A549 (cell line): ENCODE results near the gene C2orf66. TPM values are rescaled to one million over a fixed set of nuclear protein-coding genes. Genes with fewer than 3 reads are reported as not detected.

Experiments used
- ATAC-seq, 2 experiments: fragments of 200-7000 bp in 1 of 2; fragments of >200 bp in 1 of 2; cut with Nextera tagmentation in 1 of 2; cut with Tn5 transposase in 1 of 2; 3 replicates each; pipeline versions ENCODE4 v1.8.0 to v1.9.1; 2018 to 2020; ENCODE audit warnings: mild to moderate bottlenecking in 1 of 2, moderate library complexity in 1 of 2
- CTCF ChIA-PET: fragments of 300-600 bp; sonication (Branson Sonifier 250); formaldehyde crosslinking; extraction: SDS; loops from one replicate; lab custom pipeline; 2021; ENCODE audit warnings: antibody characterized with exemption, inconsistent platforms; lab: Yijun Ruan, JAX
- POLR2A ChIA-PET: fragments of 350-600 bp; formaldehyde crosslinking; extraction: SDS; loops from one replicate; lab custom pipeline; 2021; ENCODE audit warnings: antibody characterized with exemption, inconsistent platforms; lab: Yijun Ruan, JAX
- DNase-seq, 2 experiments: peaks; one replicate each; pipeline versions ENCODE4 v3.0.0 to v3.0.0-alpha.2; 2011 to 2016; ENCODE audit warnings: low read depth in 1 of 2, low spot score in 1 of 2
- FAIRE-seq: peaks from 2 replicates; lab custom pipeline; 2011; peaks lifted over from hg19 to GRCh38; lab: Jason Lieb, UNC
- H3K27ac ChIP-seq, 2 experiments: fragments of >200 bp; sonication (Bioruptor Twin); formaldehyde crosslinking; 3 replicates each; pipeline ENCODE4 v1.5.1; 2016 to 2017
- H3K4me1 ChIP-seq: fragments of >200 bp; sonication (Bioruptor Twin); formaldehyde crosslinking; 3 replicates; pipeline ENCODE4 v1.6.1; 2016
- H3K4me2 ChIP-seq: fragments of >200 bp; sonication (Bioruptor Twin); formaldehyde crosslinking; 3 replicates; pipeline ENCODE4 v1.6.1; 2016
- H3K4me3 ChIP-seq: fragments of >200 bp; sonication (Bioruptor Twin); formaldehyde crosslinking; 3 replicates; pipeline ENCODE4 v1.5.1; 2016
- H3K9me3 ChIP-seq: fragments of >200 bp; sonication (Bioruptor Twin); formaldehyde crosslinking; 3 replicates; pipeline ENCODE4 v1.6.1; 2016
- ATOH8 ChIP-seq: fragments of 250-450 bp; sonication (Bioruptor Pico); IDR thresholded peaks from 2 replicates; pipeline ENCODE4 v1.5.0; 2020; ENCODE audit warnings: low read depth, mild to moderate bottlenecking, moderate library complexity
- BCL3 ChIP-seq: fragments of >200 bp; sonication (Bioruptor Twin); formaldehyde crosslinking; IDR thresholded peaks from 3 replicates; pipeline ENCODE4 v1.6.1; 2016
- CEBPB ChIP-seq, 2 experiments: fragments of >200 bp in 1 of 2; sonication (Bioruptor Twin) in 1 of 2; formaldehyde crosslinking in 1 of 2; IDR thresholded peaks; 2 replicates each; pipeline ENCODE4 v1.6.1; 2012 to 2016
- E2F6 ChIP-seq: IDR thresholded peaks from 2 replicates; pipeline ENCODE4 v1.6.1; 2012; ENCODE audit warnings: low read depth, borderline replicate concordance
- EP300 ChIP-seq, 2 experiments: fragments of >200 bp; sonication (Bioruptor Twin); formaldehyde crosslinking; IDR thresholded peaks; 2 replicates in 1 of 2; 3 replicates in 1 of 2; pipeline ENCODE4 v1.6.1; 2016 to 2017
- FOXS1 ChIP-seq: fragments of 250-450 bp; sonication (Bioruptor Pico); IDR thresholded peaks from 2 replicates; pipeline ENCODE4 v1.5.0; 2020; ENCODE audit warnings: mild to moderate bottlenecking, moderate library complexity
- HDAC2 ChIP-seq: fragments of 200-600 bp; sonication (generic); IDR thresholded peaks from 2 replicates; pipeline ENCODE4 v1.6.1; 2016
- HOXA7 ChIP-seq: fragments of 250-450 bp; sonication (Bioruptor Pico); IDR thresholded peaks from 2 replicates; pipeline ENCODE4 v1.5.0; 2020; ENCODE audit warnings: mild to moderate bottlenecking, moderate library complexity
- JUN ChIP-seq, 2 experiments: fragments of >200 bp; sonication (Bioruptor Twin); formaldehyde crosslinking; IDR thresholded peaks; 2 replicates in 1 of 2; 3 replicates in 1 of 2; pipeline ENCODE4 v1.6.1; 2016 to 2017
- JUNB ChIP-seq: fragments of >200 bp; sonication (Bioruptor Twin); formaldehyde crosslinking; IDR thresholded peaks from 2 replicates; pipeline ENCODE4 v1.6.1; 2016
- MAFK ChIP-seq: fragments of 450-650 bp; IDR thresholded peaks from 2 replicates; pipeline ENCODE4 v1.6.1; 2014; ENCODE audit not compliant: partially characterized antibody
- MAZ ChIP-seq: fragments of 150-350 bp; IDR thresholded peaks from 2 replicates; pipeline ENCODE4 v1.6.1; 2014; ENCODE audit warnings: antibody characterized with exemption, low read depth, low read length, borderline replicate concordance
- MYC ChIP-seq: IDR thresholded peaks from 2 replicates; pipeline ENCODE4 v1.6.1; 2012; ENCODE audit warnings: mild to moderate bottlenecking, inconsistent platforms, low read length, improper control_type of control experiment, borderline replicate concordance
- NPAS2 ChIP-seq: fragments of 250-450 bp; sonication (Bioruptor Pico); IDR thresholded peaks from 2 replicates; pipeline ENCODE4 v1.8.0; 2022; ENCODE audit warnings: mild to moderate bottlenecking, moderate library complexity, borderline replicate concordance
- PHF8 ChIP-seq: fragments of 200-600 bp; sonication (generic); IDR thresholded peaks from 2 replicates; pipeline ENCODE4 v1.6.1; 2016; ENCODE audit warnings: low read depth, mild to moderate bottlenecking, antibody characterized with exemption, moderate library complexity, borderline replicate concordance
- RAD21 ChIP-seq, 2 experiments: fragments of >200 bp in 1 of 2; sonication (Bioruptor Twin) in 1 of 2; formaldehyde crosslinking in 1 of 2; IDR thresholded peaks in 1 of 2; conservative IDR thresholded peaks in 1 of 2; 2 replicates in 1 of 2; 3 replicates in 1 of 2; pipeline ENCODE4 v1.6.1; 2012 to 2018; ENCODE audit warnings: inconsistent platforms in 1 of 2
- RARB ChIP-seq: fragments of 250-450 bp; sonication (Bioruptor Pico); IDR thresholded peaks from 2 replicates; pipeline ENCODE4 v1.8.0; 2021; ENCODE audit warnings: mild to moderate bottlenecking, moderate library complexity
- RCOR1 ChIP-seq: fragments of 150-350 bp; IDR thresholded peaks from 2 replicates; pipeline ENCODE4 v1.6.1; 2014; ENCODE audit warnings: antibody characterized with exemption, low read length, low read depth
- SMC3 ChIP-seq: fragments of >200 bp; sonication (Bioruptor Twin); formaldehyde crosslinking; IDR thresholded peaks from 3 replicates; pipeline ENCODE4 v1.6.1; 2018; ENCODE audit warnings: inconsistent platforms
- USF2 ChIP-seq: fragments of 450-650 bp; IDR thresholded peaks from 2 replicates; pipeline ENCODE4 v1.6.1; 2014; ENCODE audit warnings: antibody characterized with exemption
- WGBS: methylation state at CpG from one replicate; pipeline ENCODE4 v1.1.6; 2017; ENCODE audit errors: missing lambda C conversion rate; 5-methylcytosine and 5-hydroxymethylcytosine counted together
- polyA plus RNA-seq, 4 experiments: library from polyadenylated mRNA; depleted of rRNA in 3 of 4; stranded (reverse); fragments of >200 nt; fragmentation: RNase III in 1 of 4; extraction: RNeasy Plus Mini Kit Qiagen cat#74134 plus additional on column Dnase treatment in 1 of 4; gene quantifications; 2 replicates in 3 of 4; 3 replicates in 1 of 4; pipeline ENCODE4 v1.2.3, GENCODE V29; 2011 to 2017
- TF ChIP-seq, protein P1 (sequence below): fragments of 150-350 bp; IDR thresholded peaks from 2 replicates; pipeline ENCODE4 v1.6.1; 2014; ENCODE audit warnings: low read depth, mild to moderate bottlenecking, low read length
- TF ChIP-seq, protein P2 (sequence below): IDR thresholded peaks from 2 replicates; pipeline ENCODE4 v1.6.1; 2012
- TF ChIP-seq, protein P3 (sequence below): fragments of 200-600 bp; sonication (generic); IDR thresholded peaks from 2 replicates; pipeline ENCODE4 v1.6.1; 2016; ENCODE audit warnings: antibody characterized with exemption, mild to moderate bottlenecking, moderate library complexity

The C2orf66 gene
- polyA plus RNA-seq, 2 of the 4 experiments (the other 2 are of a cell fraction), result 0.08 to 0.28 TPM

GRCh38 chr2:196839574-196839973, 30.4 kb upstream of the C2orf66 start:
- 97% methylated on average over 2 of the region's 2 CpGs for WGBS
- H3K27ac ChIP-seq, result no peak overlapping the region
- ChIA-PET CTCF (interaction anchor here (1.5 kb wide), 1 partner anchor 10 kb away, joined by 4 read pairs; no protein-coding TSS in a partner anchor), POLR2A (no interaction called here)
- FAIRE-seq (no peak), ATAC-seq (no peak), DNase-seq (no peak)
- H3K4me2 ChIP-seq, result no peak overlapping the region
- peaks cover 10% of the 10 kb centered on the region; the same call in 2 of the 3 replicates for H3K4me1 ChIP-seq
- no peak overlapping the region for H3K4me3 ChIP-seq
- no peaks in the 10 kb centered on the region for H3K9me3 ChIP-seq
- no peak for TF ChIP-seq SMC3
- TF ChIP-seq, protein P1, sequence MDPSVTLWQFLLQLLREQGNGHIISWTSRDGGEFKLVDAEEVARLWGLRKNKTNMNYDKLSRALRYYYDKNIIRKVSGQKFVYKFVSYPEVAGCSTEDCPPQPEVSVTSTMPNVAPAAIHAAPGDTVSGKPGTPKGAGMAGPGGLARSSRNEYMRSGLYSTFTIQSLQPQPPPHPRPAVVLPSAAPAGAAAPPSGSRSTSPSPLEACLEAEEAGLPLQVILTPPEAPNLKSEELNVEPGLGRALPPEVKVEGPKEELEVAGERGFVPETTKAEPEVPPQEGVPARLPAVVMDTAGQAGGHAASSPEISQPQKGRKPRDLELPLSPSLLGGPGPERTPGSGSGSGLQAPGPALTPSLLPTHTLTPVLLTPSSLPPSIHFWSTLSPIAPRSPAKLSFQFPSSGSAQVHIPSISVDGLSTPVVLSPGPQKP, result no peak
- no peak for TF ChIP-seq MAZ
- TF ChIP-seq NPAS2 (CRISPR knock-in tag), result no peak
- TF ChIP-seq RCOR1, result no peak
- TF ChIP-seq MAFK, result no peak
- TF ChIP-seq CEBPB (IDR thresholded peaks at IDR 0.05), result no peak
- TF ChIP-seq PHF8, result no peak
- no peak for TF ChIP-seq FOXS1 (CRISPR knock-in tag)
- TF ChIP-seq ATOH8 (CRISPR knock-in tag), result no peak
- TF ChIP-seq USF2, result no peak
- no peak for TF ChIP-seq EP300 (IDR thresholded peaks at IDR 0.05)
- TF ChIP-seq RAD21 (conservative IDR thresholded peaks at IDR 0.05 in 1 of 2, IDR thresholded peaks at IDR 0.05 in 1 of 2), result no peak
- no peak for TF ChIP-seq JUN (IDR thresholded peaks at IDR 0.05)
- TF ChIP-seq, protein P2, sequence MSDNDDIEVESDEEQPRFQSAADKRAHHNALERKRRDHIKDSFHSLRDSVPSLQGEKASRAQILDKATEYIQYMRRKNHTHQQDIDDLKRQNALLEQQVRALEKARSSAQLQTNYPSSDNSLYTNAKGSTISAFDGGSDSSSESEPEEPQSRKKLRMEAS, result no peak

DNA sequence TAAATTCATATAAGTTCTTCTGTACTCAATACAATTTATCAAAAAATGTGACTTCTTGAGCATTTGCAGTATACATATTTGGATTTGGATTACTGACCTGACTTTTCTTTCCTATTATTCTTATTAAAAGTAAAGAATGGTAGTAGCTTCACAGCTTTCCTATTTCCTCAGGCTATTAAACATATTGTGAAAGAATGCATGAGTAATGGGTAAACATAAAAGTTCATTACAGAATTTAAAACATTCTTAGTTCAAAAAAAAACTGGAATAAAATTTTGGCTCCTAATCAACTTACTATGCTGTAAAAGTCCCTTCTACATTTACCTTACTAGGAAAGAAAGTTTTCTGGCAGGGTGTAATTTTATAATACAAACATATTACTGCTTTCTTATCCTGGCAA, 27.3 kb upstream of the C2orf66 start:
- no peak overlapping the region for H3K4me3 ChIP-seq
- TF ChIP-seq MYC (no peak), HOXA7 (CRISPR knock-in tag) (no peak), SMC3 (no peak), RARB (CRISPR knock-in tag) (no peak)
- TF ChIP-seq, all 56 proteins: peak for 0
- no peaks in the 10 kb centered on the region for H3K9me3 ChIP-seq
- no peak for DNase-seq
- no peak for ATAC-seq
- POLR2A ChIA-PET, result no interaction called here
- CTCF ChIA-PET, result no interaction called here
- H3K4me2 ChIP-seq, result peak overlapping the region; percentile 31; the same call in 2 of the 3 replicates
- no peak overlapping the region for H3K27ac ChIP-seq
- FAIRE-seq, result no peak
- H3K4me1 ChIP-seq, result peaks cover 10% of the 10 kb centered on the region; the same call in 2 of the 3 replicates

- Histone ChIP-seq H3K27ac (no peak overlapping the region), H3K4me3 (no peak overlapping the region), H3K4me1 (no peaks in the 10 kb centered on the region), H3K9me3 (no peaks in the 10 kb centered on the region)
- CTCF ChIA-PET, result no interaction called here
- POLR2A ChIA-PET, result no interaction called here
- FAIRE-seq, result no peak
- no peak for ATAC-seq
- 94% methylated on average over 1 of the region's 1 CpG for WGBS
- DNase-seq, result no peak
- TF ChIP-seq RARB (CRISPR knock-in tag) (no peak), RCOR1 (no peak), E2F6 (no peak), HDAC2 (no peak), JUNB (no peak), BCL3 (no peak)
- TF ChIP-seq, protein P3, sequence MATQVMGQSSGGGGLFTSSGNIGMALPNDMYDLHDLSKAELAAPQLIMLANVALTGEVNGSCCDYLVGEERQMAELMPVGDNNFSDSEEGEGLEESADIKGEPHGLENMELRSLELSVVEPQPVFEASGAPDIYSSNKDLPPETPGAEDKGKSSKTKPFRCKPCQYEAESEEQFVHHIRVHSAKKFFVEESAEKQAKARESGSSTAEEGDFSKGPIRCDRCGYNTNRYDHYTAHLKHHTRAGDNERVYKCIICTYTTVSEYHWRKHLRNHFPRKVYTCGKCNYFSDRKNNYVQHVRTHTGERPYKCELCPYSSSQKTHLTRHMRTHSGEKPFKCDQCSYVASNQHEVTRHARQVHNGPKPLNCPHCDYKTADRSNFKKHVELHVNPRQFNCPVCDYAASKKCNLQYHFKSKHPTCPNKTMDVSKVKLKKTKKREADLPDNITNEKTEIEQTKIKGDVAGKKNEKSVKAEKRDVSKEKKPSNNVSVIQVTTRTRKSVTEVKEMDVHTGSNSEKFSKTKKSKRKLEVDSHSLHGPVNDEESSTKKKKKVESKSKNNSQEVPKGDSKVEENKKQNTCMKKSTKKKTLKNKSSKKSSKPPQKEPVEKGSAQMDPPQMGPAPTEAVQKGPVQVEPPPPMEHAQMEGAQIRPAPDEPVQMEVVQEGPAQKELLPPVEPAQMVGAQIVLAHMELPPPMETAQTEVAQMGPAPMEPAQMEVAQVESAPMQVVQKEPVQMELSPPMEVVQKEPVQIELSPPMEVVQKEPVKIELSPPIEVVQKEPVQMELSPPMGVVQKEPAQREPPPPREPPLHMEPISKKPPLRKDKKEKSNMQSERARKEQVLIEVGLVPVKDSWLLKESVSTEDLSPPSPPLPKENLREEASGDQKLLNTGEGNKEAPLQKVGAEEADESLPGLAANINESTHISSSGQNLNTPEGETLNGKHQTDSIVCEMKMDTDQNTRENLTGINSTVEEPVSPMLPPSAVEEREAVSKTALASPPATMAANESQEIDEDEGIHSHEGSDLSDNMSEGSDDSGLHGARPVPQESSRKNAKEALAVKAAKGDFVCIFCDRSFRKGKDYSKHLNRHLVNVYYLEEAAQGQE, result no peak
- TF ChIP-seq, all 56 proteins: peak for 0
- no peak overlapping the region for H3K4me2 ChIP-seq
These were observed 21.5 kb upstream of the C2orf66 start for GRCh38 chr2:196830701-196831100.
